ENCODE results near the gene ZMYND8. TPM values are rescaled to one million over a fixed set of nuclear protein-coding genes. Genes with fewer than 3 reads are reported as not detected.
"Not testable (repeated sequence)": the region's sequence is repeated elsewhere in the genome, so short reads cannot be mapped to it uniquely, and the experiment has no call there.

ZMYND8 gene
- total RNA-seq, 1 donor from 2014 or later = 27.4 TPM

DNA sequence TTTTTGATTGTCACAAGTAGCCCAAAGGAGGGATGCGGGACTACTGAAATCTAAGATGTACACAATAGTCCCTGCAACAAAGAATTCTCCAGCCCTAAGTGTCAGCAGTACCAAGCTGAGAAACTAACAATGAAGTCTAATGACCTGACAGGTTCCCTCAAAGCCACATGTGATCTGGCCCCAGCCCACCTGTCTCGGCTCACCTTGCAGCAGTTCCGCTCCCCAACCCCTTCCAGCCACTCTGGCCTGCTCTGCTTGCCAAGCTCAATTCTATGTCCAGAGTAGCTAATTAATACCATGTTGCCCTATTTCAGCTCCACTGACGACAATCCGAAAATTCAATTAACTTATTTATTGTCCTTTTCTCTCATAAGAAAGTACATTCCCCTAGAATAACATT lies 72.1 kb downstream of the ZMYND8 start:
- ATAC-seq = no peak

DNA sequence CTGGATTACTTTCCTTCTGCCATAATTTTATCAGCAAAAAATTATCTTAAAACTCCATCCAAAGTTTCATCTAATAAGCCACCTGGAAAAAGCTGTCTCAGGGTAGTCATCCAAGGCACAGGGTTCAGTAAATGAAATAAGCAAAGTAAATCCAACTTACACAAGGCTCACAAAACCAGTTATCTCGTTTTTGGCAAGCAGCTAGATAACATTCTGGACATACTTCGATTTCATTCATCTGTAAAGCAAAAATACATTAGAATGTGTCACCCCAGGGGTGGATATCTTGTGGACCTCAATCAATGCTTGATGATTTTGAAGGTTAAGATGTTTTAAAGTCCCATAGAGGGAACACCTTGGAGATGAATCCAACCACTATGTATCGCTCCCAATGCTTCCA lies 73.1 kb downstream of the ZMYND8 start:
- no peak for ATAC-seq

DNA sequence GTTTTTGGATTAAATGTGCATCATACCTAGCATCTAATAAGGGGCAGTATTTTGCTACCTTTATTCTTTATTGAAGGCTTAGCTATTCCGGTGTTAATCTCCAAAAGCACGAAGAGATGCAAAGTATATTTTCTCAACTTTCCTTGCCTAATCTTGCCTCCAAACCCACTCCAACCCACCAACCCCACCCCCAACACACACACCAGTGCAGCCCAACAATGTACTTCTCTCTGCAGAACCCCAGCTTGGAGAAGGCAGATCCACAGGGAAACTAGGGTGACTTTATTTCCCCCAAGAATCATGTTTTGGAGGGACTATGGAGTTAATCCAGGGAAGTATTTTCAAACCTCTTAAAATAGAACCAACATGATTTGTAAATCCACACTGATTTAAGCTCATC lies 73.6 kb downstream of the ZMYND8 start:
- no peak for ATAC-seq

DNA sequence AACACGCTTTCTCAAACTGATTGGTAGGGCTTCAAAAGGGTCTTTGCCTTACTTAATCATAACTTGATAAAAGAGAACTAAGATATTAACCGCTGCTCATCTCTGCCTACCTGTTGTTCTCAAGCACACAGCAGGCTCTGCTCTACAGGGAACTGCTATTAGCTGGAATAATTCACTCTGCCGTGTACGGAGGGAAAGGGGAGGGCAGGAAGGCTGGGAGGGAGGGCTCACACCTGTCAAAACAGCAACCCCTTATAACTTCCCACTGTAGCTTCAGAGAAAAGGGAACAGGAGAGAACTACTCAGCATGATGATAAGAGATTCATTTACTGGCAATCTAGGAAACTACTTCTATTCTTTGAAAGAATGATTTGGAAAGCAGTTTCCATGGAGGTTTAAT lies 75.1 kb downstream of the ZMYND8 start:
- ATAC-seq = no peak

DNA sequence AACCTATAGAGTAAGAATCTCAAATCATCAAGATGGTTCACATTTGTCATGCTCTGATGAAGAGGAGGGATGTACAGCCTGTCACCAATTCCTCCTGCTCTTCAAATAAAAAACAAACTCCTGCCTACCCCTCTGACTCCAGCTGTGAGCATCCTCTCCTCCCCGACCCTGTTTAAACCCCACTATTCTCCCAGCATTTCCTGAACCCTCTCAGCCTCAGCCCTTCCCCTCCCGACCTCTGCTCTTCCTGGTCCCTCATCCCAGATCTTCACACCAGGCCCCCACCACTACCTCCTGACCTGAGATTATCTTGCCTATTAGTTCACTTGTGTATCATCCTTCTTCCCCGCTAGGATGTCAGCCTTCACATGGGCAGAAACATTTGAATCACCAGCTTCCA lies 75.8 kb downstream of the ZMYND8 start:
- no peak for ATAC-seq

DNA sequence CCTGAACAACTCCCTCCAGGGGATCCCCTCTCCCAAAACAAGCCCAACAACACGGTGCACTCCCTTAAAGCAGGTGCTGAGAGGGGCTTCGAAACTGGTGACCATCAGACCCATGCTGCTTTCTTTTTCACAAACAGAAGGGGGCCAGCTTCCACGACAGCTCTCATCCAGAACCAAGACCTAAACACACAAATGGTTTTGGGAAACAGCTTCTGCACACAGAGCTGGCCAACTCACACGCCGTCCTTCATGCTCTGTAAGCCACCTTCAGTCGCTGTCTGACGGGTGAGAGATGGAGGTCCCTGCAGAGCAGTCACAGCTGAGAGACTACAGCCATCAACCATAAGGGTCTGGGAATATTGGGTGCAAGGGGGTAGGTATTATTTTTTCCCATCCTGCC lies 76.3 kb downstream of the ZMYND8 start:
- no peak for ATAC-seq

DNA sequence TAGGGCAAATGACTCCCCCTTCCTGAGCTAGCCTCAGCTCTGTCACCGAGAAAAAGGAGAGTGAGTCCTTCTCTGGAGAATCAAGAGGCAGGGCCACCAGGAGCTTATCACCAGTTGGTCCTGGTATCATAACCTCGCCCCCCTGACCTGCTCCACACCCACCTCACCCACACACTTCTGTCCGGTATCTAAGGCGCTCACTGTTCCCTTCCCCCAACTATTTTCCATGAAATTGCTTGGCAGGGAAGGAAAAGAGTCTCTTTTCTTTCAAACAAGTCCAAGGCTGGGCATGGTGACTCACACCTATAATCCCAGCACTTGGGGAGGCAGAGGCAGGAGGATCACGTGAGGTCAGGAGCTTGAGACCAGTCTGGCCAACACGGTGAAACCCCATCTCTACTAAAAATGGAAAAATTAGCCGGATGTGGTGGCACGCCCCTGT lies 77.6 kb downstream of the ZMYND8 start:
- peak; percentile 5 for ATAC-seq

DNA sequence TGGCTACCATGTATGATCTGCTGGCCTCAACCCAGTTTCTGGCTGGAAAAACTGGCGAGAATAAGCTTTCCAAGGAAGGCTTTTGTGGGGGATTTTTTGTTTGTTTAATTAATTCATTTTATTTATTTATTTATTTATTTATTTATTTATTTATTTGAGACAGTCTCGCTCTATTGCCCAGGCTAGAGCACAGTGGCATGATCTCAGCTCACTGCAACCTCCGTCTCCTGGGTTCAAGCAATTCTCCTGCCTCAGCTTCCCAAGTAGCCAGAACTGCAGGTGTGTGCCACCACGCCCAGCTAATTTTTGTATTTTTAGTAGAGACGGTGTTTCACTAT lies 79.0 kb downstream of the ZMYND8 start:
- not testable (repeated sequence) for ATAC-seq

DNA sequence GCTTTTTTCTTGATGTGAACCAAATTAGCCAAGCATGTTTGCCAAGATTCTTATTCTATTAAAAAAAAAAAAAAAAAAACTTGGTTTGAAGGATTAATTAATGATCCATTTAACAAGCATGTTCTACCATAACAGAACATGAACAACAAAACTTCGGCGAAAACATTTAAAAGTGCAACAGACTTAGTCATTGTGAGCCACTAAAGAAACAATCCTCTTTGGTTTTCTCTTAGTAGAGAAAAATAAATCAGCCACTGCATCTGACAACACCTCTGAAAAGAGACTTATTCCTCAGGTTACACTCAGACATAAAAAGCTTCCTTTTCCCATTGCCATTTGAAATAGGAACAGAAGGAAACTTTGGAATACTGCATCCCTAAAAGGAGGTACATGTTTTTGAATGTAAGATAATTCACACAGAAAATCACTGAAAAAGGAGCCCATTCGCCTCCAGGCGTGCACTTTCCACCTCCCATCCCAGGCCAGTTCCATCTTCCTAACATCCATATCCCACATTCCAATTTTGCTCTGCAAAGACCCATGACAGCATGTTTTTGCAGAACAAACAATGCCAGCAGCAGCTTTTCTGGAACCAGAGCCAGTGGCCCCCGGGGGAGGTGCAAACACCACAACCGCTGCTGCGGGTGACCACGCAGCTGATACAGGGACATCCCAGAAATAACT lies 79.5 kb downstream of the ZMYND8 start:
- ATAC-seq = no peak

DNA sequence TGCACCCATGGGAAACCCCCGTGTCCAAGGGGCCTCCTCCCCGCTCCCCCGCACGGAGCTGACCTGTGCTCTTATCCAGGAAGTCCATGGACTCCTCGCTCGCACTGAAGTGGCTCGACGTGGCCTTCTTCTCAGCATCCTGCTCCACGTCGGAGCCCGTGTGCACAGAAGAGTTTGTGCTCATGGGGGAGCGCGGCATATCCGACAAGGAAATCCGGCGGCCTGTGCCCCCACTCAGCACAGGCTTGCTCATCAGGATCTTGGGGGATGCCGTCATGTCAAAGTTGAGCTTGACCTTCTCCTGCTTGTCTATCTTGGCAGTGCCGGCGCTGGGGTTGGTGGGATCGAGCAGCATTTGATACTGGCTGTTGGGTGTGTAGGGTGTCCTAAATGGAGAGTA lies 80.2 kb downstream of the ZMYND8 start:
- no peak for ATAC-seq

DNA sequence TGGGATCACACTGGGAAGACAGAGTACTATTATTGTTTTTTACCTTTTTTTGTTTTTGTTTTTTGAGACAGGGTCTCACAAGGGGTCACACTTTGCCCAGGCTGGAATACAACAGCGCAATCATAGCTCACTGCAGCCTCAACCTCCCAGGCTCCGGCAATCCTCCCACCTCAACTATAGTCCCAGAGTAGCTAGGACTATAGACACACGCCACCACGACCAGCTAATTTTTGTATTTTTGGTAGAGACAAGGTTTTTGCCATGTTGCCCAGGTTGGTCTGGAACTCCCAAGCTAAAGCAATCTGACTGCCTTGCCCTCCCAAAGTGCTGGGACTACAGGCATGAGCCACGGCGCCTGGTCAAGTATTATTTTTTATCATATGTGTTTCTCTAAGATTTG lies 81.0 kb downstream of the ZMYND8 start:
- ATAC-seq = no peak

DNA sequence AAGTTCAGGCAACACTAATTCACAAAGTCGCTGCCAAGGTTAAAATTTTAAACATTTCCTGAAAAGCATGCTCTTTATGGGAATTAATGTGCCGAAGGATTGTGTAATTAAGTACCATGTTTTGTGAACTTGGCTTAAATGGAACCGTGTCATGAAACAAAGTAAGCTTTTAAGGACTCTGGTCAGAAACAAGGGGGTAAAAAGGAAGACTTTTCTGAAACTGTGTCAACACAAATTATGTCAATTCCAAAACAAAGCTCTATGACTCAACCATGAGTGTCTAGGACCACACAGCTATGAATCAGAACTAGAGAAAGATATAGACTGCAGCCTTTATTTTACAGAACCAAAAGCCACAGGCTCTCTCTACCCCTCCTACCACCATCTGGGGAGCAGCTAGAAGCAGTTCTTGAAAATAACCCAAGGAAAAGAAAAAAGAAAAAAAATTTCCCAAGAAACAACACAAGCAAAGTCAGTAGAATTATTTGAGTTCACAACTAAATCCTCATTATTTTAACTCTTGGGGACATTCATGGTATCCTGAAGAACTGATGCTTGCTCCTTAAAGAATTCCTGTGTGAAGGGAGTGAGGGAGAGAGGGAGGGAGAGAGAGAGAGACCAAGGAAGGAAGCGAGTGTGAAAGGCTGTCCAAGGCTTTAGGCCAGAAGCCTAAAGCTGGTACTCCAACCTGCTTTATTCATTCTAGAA lies 81.9 kb downstream of the ZMYND8 start:
- peak; percentile 69 for ATAC-seq

DNA sequence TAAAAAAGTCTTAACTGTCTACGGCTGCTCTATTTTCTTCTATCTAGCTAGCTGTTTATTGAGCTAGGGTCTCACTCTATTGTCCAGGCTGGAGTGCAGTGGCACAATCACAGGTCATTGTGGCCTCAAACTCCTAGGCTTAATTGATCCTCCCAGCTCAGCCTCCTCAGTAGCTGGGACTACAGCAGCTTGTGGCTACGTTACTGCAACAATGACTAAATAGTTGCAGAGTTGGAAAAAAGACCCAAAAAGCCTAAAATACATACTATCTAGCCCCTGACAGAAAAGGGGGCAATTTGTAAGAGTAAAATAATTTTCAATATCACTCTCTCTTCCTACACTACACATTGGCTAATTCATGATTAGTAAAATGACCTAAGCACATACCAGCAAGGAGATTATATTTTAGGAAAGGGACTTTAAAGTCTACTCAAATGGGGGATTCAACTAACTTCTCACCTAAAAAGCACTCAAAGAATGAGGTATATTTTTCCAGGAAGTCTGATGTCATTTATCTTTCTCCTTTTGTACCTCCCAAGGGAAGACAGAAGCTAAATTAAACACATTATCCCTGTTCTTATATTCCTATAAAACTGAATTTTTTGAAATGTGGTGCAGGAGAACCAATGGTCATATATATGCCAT lies 82.8 kb downstream of the ZMYND8 start:
- ATAC-seq = no peak

DNA sequence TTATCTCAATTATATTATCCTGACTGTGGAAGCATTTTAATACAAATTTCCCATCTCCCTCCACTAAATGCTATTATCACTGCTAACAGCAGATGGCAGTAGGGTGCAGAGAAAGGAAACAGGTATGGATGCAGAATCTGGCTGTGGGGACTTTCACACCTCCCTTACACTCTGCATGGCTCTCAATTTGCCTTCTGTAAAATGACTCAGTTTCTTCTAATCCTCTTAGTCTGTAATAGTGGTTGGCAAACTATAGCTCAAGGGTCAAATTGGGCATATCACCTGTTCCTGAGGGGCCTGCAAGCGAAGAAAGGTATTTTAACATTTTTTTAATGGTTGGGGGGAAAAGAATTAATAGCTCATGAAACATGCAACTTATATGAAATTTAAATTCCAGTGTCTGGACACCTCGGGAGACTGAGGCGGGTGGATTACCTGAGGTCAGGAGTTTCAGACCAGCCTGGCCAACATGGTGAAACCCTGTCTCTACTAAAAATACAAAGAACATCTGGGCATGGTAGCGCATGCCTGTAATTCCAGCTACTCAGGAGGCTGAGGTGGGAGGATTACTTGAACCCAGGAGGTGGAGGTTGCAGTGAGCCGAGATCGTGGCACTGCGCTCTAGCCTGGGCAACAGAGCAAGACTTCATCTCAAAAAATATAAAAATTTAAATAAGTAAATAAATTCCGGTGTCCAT lies 83.5 kb downstream of the ZMYND8 start:
- peak; percentile 80 for ATAC-seq

DNA sequence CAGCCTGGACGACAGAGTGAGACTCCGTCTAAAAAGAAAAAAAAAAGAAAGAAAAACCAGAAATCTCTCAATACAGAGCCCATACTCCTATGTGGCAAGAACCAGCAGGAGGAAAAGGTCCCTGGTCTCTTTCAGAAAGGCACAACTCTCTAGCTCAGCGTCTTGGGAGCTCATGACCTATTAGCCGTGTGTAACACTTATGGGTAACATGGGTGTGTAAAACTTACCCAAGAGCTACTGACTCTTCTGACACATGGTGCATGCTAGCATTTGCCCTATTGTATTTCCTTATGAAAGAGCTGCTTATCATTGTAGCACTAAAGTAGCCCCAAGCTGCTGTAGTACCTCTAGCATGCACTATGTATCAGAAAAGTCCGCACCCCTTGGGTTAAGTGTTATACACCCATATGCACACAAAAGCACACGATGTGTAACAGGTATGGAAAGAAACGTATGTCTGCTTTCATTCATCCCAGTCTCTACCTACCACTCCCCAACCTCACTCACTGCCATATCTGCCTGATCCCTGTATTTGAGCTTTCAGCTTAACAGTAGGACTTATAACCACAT lies 85.4 kb downstream of the ZMYND8 start:
- ATAC-seq = no peak

DNA sequence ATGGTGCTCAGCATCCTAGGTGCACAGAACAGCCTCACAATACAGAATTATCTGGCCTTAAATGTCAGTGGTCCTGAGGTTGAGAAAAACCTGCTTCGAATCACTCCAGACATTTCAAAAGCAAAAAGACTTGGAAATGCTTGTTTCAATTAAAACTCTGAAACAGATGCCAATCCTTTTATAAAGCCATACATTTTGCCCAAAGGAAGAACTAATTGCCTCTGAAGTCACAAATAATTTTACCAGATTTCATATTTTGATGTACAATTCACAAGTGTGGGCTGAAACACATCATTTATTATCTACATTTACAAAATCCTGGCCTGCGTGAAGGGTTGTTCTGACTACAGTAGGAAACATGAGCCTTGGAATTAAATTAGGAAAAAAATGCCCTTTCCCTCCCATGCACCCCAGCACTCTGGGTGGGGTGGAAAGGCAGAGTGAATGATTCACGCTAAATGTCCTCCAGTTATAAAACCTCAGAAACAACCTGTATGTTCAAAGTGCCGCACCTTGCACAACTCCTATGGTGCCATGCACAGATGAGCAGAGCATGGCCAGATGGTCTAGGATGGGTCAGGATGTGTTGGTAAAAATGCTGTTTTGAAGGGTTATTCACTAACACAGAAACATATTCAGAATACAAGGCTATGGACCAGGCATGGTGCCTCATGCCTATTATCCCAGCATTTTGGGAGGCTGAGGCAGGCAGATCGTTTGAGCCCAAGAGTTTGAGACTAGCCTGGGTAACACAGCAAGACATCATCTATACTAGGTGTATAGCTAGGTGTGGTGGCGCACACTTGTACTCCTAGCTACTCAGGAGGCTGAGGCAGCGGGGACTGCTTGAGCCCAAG lies 87.0 kb downstream of the ZMYND8 start:
- peak; percentile 39 for ATAC-seq

DNA sequence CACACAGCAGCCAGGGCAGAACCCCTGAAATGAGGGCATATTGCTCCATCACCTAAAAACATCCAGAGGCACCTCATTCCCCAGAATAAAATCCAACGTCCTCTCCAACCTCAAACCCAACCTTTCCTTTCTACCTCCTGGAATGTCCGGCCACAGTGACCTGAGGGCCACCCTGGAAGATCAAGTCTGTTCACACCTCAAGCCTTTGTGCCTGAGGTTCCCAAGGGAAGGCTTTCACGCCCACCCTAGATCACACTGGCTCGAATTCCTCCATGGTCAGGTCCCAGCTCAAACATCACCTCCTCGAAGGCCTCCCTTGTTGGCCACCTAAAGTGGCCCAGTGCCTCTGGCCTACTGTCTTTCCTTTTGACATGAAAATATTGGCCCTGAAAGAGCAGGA lies 88.9 kb downstream of the ZMYND8 start:
- ATAC-seq = no peak

DNA sequence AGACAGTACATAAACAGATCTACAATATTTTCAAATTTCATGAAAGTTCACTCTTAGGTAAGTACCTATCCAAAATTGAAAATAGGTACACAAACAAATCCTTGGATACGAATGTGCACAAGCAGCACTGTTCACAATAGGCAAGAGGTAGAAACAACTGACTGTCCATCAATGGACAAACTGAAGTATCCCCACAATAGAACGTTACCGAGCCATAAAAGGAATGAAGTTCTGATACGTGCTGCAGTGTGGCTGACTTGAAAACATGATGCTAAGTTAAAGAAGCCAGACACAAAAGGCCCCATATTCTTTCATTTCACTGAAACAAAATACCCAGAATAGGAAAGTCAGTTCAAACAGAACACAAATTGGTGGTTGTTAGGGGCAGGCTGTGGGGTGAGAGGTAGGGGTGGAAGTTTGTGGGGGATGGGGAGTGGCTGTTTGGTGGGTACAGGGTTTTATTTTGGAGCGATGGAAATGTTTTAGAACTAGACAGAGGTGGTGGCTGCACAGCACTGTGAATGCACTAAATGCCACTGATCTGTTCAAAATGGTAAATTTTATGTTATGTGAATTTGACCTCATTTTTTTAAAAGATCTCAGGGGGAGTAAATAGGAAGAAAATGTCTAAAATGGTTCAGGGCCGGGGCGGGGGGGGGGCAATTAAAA lies 89.5 kb downstream of the ZMYND8 start:
- no peak for ATAC-seq

DNA sequence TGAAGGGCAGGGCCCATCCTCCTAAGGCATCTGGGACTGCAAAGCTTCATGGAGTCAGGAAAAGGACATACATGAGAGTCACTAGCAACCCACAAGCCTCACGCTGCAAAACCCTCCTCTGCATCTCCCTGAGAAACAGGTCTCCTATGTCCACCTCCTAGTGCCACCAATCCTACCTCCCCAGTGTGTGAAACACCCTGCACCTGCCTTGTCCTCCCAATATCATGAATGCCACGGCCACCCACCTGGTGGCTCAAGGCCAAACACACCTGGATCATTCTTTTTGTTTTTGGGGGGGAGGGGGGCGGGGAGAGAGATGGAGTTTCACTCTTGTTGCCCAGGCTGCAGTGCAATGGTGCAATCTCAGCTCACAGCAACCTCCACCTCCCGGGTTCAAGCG lies 90.5 kb downstream of the ZMYND8 start:
- ATAC-seq = no peak

DNA sequence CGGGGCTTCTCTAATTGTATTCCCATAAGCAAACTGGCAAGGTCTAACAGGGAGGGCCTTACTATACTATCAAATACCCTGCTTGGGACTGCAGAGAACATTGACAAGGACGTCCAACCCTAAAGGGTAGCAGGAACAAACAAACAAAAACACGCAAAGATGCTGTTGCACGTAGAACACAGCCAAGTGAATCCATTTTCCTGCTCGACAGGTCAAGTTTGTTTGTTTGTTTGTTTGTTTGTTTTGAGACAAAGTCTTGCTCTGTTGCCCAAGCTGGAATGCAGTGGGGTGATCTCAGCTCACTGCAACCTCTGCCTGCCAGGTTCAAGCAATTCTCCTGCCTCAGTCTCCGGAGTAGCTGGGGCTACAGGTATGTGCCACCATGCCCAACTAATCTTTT lies 91.3 kb downstream of the ZMYND8 start:
- ATAC-seq = no peak

DNA sequence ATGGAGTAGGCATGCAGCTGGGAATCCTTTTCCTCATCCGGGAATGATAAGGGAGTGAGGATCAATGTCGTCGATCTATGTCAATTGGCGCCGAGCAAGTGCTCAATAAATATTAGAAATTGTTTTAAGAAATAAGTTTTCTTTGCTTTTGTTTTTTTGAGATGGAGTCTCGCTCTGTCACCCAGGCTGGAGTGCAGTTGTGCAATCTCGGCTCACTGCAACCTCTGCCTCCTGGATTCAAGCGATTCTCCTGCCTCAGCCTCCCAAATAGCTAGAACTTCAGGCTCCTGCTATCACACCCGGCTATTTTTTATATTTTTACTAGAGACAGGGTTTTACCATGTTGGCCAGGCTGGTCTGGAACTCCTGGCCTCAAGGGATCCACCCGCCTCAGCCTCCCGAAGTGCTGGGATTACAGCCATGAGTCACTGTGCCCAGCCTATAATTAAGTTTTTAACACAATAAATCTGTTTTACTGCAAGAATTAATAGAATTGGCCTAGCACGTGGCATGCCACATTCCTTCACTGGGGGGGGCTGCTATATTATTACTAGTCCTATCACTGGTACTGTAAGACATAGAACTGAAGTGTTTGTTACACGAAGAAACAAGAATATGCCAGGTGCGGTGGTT lies 92.2 kb downstream of the ZMYND8 start:
- ATAC-seq = not testable (repeated sequence)
